Hematopoietic multipotent progenitor cell treated with erythropoietin and hydrocortisone succinate and interleukin-3 and kit ligand, for 6 days (in vitro differentiated cells): Measurements from ENCODE around the gene SACS.
"Not testable (repeated sequence)": the region's sequence is repeated elsewhere in the genome, so short reads cannot be mapped to it uniquely, and the experiment has no call there.

ENCODE experiments used
- DNase-seq: peaks from one replicate; pipeline ENCODE4 v3.0.0-alpha.2; 2015

SACS gene

GRCh38 chr13:23453132-23453531, 19.6 kb upstream of the SACS start:
- DNase-seq: no peak

- peak; percentile 13 for DNase-seq
Observed at GRCh38 chr13:23450340-23451046, 17.0 kb upstream of the SACS start.

- DNase-seq: no peak
Observed at GRCh38 chr13:23449398-23450162, 16.1 kb upstream of the SACS start.

GRCh38 chr13:23447927-23448326, 14.4 kb upstream of the SACS start:
- no peak for DNase-seq

GRCh38 chr13:23445794-23446193, 12.3 kb upstream of the SACS start:
- DNase-seq: no peak

- DNase-seq: no peak
Observed at GRCh38 chr13:23443878-23444277, 10.4 kb upstream of the SACS start.

- DNase-seq: no peak
Observed at GRCh38 chr13:23443110-23443509, 9.6 kb upstream of the SACS start.

GRCh38 chr13:23440821-23441618, 7.5 kb upstream of the SACS start:
- DNase-seq: no peak

- DNase-seq: not testable (repeated sequence)
Observed at GRCh38 chr13:23440324-23440723, 6.8 kb upstream of the SACS start.

GRCh38 chr13:23437916-23438315, 4.4 kb upstream of the SACS start:
- no peak for DNase-seq

- DNase-seq: no peak
Observed at GRCh38 chr13:23436680-23437079, 3.2 kb upstream of the SACS start.

- no peak for DNase-seq
Observed at GRCh38 chr13:23434491-23434890, 989 bp upstream of the SACS start.

- DNase-seq: no peak
Observed at GRCh38 chr13:23432626-23433025, 876 bp downstream of the SACS start.

- no peak for DNase-seq
Observed at GRCh38 chr13:23430664-23431063, 2.8 kb downstream of the SACS start.

- no peak for DNase-seq
Observed at GRCh38 chr13:23427881-23428528, 5.5 kb downstream of the SACS start.

- DNase-seq: no peak
Observed at GRCh38 chr13:23427342-23427843, 6.1 kb downstream of the SACS start.

GRCh38 chr13:23421596-23421995, 11.9 kb downstream of the SACS start:
- no peak for DNase-seq

GRCh38 chr13:23418776-23419683, 14.5 kb downstream of the SACS start:
- no peak for DNase-seq

GRCh38 chr13:23414682-23415081, 18.8 kb downstream of the SACS start:
- no peak for DNase-seq

- DNase-seq: no peak
Observed at GRCh38 chr13:23411706-23412105, 21.8 kb downstream of the SACS start.

- no peak for DNase-seq
Observed at GRCh38 chr13:23411220-23411619, 22.3 kb downstream of the SACS start.

GRCh38 chr13:23408026-23408425, 25.5 kb downstream of the SACS start:
- DNase-seq: no peak
